Neural cell (in vitro differentiated cells): Measurements from ENCODE around the gene PCBD1. TPM values are rescaled to one million over a fixed set of nuclear protein-coding genes. Genes with fewer than 3 reads are reported as not detected.

Source experiments
- H2AFZ ChIP-seq: fragments of 200-600, 300-800 bp; sonication (generic), shearing (Covaris generic); 2 replicates; pipeline ENCODE4 v1.6.0; 2014; ENCODE audit warnings: low read depth, mild to moderate bottlenecking, antibody characterized with exemption, low read length, moderate library complexity
- H3F3A ChIP-seq: fragments of 200-600 bp; shearing (Covaris generic); 2 replicates; pipeline ENCODE4 v1.6.1; 2016; ENCODE audit warnings: mild to moderate bottlenecking, moderate library complexity, mixed read lengths, antibody characterized with exemption, low read length; ENCODE audit not compliant: insufficient read depth, poor library complexity, severe bottlenecking
- H3K27ac ChIP-seq: fragments of 200-600, 300-800 bp; sonication (generic), shearing (Covaris generic); 2 replicates; pipeline ENCODE4 v1.5.1; 2014; ENCODE audit warnings: mild to moderate bottlenecking, low read length, moderate library complexity
- H3K27me3 ChIP-seq: fragments of 300-800, 200-600 bp; sonication (generic), shearing (Covaris generic); 2 replicates; pipeline ENCODE4 v1.6.0; 2014; ENCODE audit warnings: mild to moderate bottlenecking, low read depth, low read length, moderate library complexity; ENCODE audit not compliant: insufficient read depth
- H3K36me3 ChIP-seq: fragments of 300-800, 200-600 bp; sonication (generic), shearing (Covaris generic); 2 replicates; pipeline ENCODE4 v1.5.1; 2014; ENCODE audit warnings: mild to moderate bottlenecking, antibody characterized with exemption, low read length, moderate library complexity; ENCODE audit not compliant: insufficient read depth
- H3K4me2 ChIP-seq: fragments of 300-800, 200-600 bp; sonication (generic), shearing (Covaris generic); 2 replicates; pipeline ENCODE4 v1.6.0; 2014; ENCODE audit warnings: mild to moderate bottlenecking, low read length
- H3K4me3 ChIP-seq: fragments of 300-800, 200-600 bp; sonication (generic), shearing (Covaris generic); 2 replicates; pipeline ENCODE4 v1.5.1; 2014; ENCODE audit warnings: mild to moderate bottlenecking, low read length, moderate library complexity
- H3K79me2 ChIP-seq: fragments of 200-600 bp; shearing (Covaris generic); replicated peaks from 2 replicates; pipeline ENCODE4 v1.6.0; 2014; ENCODE audit warnings: mild to moderate bottlenecking, low read length, moderate library complexity; ENCODE audit not compliant: insufficient read depth
- H3K9ac ChIP-seq: fragments of 300-800, 200-600 bp; sonication (generic), shearing (Covaris generic); 2 replicates; pipeline ENCODE4 v1.6.1; 2016; ENCODE audit warnings: mild to moderate bottlenecking, low read length, mixed read lengths
- H3K9me2 ChIP-seq: fragments of 200-600 bp; shearing (Covaris generic); 2 replicates; pipeline ENCODE4 v1.6.1; 2016; ENCODE audit warnings: mild to moderate bottlenecking, low read length, mixed read lengths; ENCODE audit not compliant: insufficient read depth
- H3K9me3 ChIP-seq: fragments of 200-600, 300-800 bp; sonication (generic), shearing (Covaris generic); 2 replicates; pipeline ENCODE4 v1.6.1; 2016; ENCODE audit warnings: mild to moderate bottlenecking, mixed run types, low read length, moderate library complexity, mixed read lengths
- H4K20me1 ChIP-seq: fragments of 200-600 bp; shearing (Covaris generic); 2 replicates; pipeline ENCODE4 v1.6.1; 2016; ENCODE audit warnings: mild to moderate bottlenecking, mixed run types; ENCODE audit not compliant: insufficient read depth
- CTCF ChIP-seq: fragments of 450-650 bp; IDR thresholded peaks from 2 replicates; pipeline ENCODE4 v1.5.1; 2014; ENCODE audit warnings: antibody characterized with exemption, mild to moderate bottlenecking, moderate library complexity; ENCODE audit not compliant: poor library complexity, severe bottlenecking
- EP300 ChIP-seq: fragments of 450-650 bp; conservative IDR thresholded peaks from 2 replicates; pipeline ENCODE4 v1.6.1; 2014; ENCODE audit warnings: antibody characterized with exemption, mild to moderate bottlenecking, moderate library complexity; ENCODE audit not compliant: poor library complexity, severe bottlenecking
- EZH2 ChIP-seq: fragments of 200-600, 300-800 bp; shearing (Covaris generic), sonication (generic); IDR thresholded peaks from 2 replicates; pipeline ENCODE4 v1.6.1; 2014; ENCODE audit warnings: antibody characterized with exemption, low read length, borderline replicate concordance, mild to moderate bottlenecking; ENCODE audit not compliant: insufficient read depth, poor library complexity, severe bottlenecking
- MXI1 ChIP-seq: fragments of 450-650 bp; conservative IDR thresholded peaks from 2 replicates; pipeline ENCODE4 v1.6.1; 2014; ENCODE audit warnings: antibody characterized with exemption, mild to moderate bottlenecking; ENCODE audit not compliant: poor library complexity, severe bottlenecking
- POLR2AphosphoS5 ChIP-seq: IDR thresholded peaks from 2 replicates; pipeline ENCODE4 v1.6.1; 2012
- RAD21 ChIP-seq: fragments of 450-650 bp; conservative IDR thresholded peaks from 2 replicates; pipeline ENCODE4 v1.6.1; 2014; ENCODE audit warnings: antibody characterized with exemption, mild to moderate bottlenecking, moderate library complexity
- REST ChIP-seq: IDR thresholded peaks from 2 replicates; pipeline ENCODE4 v1.6.1; 2012; ENCODE audit warnings: borderline replicate concordance
- SMC3 ChIP-seq: fragments of 450-650 bp; conservative IDR thresholded peaks from 2 replicates; pipeline ENCODE4 v1.6.1; 2014; ENCODE audit warnings: antibody characterized with exemption, mild to moderate bottlenecking, moderate library complexity; ENCODE audit not compliant: poor library complexity
- TAF1 ChIP-seq: IDR thresholded peaks from 2 replicates; pipeline ENCODE4 v1.6.1; 2012; ENCODE audit warnings: low read depth
- polyA plus RNA-seq: library from polyadenylated mRNA; depleted of rRNA; stranded (reverse); fragments of >200 nt; gene quantifications from 2 replicates; pipeline ENCODE4 v1.2.3, GENCODE V29; 2014

Gene PCBD1
- polyA plus RNA-seq, 1 donor from 2014 or later, result 15.8 TPM

- no peak overlapping the region for H3K27ac ChIP-seq
- H3K4me2 ChIP-seq, result no peak overlapping the region
- no peaks in the 10 kb centered on the region for H3K9me3 ChIP-seq
- no peaks in the 10 kb centered on the region for H3K36me3 ChIP-seq
- no peak overlapping the region for H3K9ac ChIP-seq
- H4K20me1 ChIP-seq, result no peaks in the 10 kb centered on the region
- H3K9me2 ChIP-seq, result no peaks in the 10 kb centered on the region
- H3K79me2 ChIP-seq, result no peaks in the 10 kb centered on the region
- no peak overlapping the region for H3K4me3 ChIP-seq
- no peaks in the 10 kb centered on the region for H3F3A ChIP-seq
- H2AFZ ChIP-seq, result no peak overlapping the region
- TF ChIP-seq SMC3 (no peak), TAF1 (no peak), POLR2AphosphoS5 (no peak), RAD21 (no peak), REST (no peak), EP300 (no peak), CTCF (no peak), MXI1 (no peak), EZH2 (no peak)
- H3K27me3 ChIP-seq, result no peaks in the 10 kb centered on the region
Observed at GRCh38 chr10:70936111-70936510, 47.7 kb upstream of the PCBD1 start.

- TF ChIP-seq SMC3 (no peak), MXI1 (no peak), CTCF (no peak), RAD21 (no peak), TAF1 (no peak), REST (no peak), POLR2AphosphoS5 (no peak), EP300 (no peak), EZH2 (no peak)
- Histone ChIP-seq H3K9ac (no peak overlapping the region), H4K20me1 (no peaks in the 10 kb centered on the region), H3K36me3 (no peaks in the 10 kb centered on the region), H3K9me3 (no peaks in the 10 kb centered on the region), H3K27me3 (no peaks in the 10 kb centered on the region), H3F3A (no peaks in the 10 kb centered on the region), H3K4me2 (no peak overlapping the region), H2AFZ (no peak overlapping the region), H3K79me2 (no peaks in the 10 kb centered on the region), H3K9me2 (no peaks in the 10 kb centered on the region), H3K4me3 (no peak overlapping the region), H3K27ac (no peak overlapping the region)
Observed at GRCh38 chr10:70935631-70936030, 47.3 kb upstream of the PCBD1 start.
